Esophagus muscularis mucosa (tissue), 3 donors: ENCODE results near the gene EPAS1.

Experiments used
- CTCF ChIP-seq, 3 experiments: fragments of 200-600 bp in 2 of 3; fragments of 450-650 bp in 1 of 3; sonication (generic) in 2 of 3; IDR thresholded peaks; one replicate each; pipeline ENCODE4 v1.5.1; 2017 to 2019; ENCODE audit warnings: antibody characterized with exemption in 3 of 3, mild to moderate bottlenecking in 2 of 3, moderate library complexity in 1 of 3
- POLR2A ChIP-seq: fragments of 450-650 bp; IDR thresholded peaks from one replicate; pipeline ENCODE4 v1.6.1; 2017; ENCODE audit warnings: antibody characterized with exemption, moderate library complexity, mild to moderate bottlenecking, low read depth
- POLR2AphosphoS5 ChIP-seq, 2 donors: sonication (generic); formaldehyde crosslinking; IDR thresholded peaks; one replicate each; pipeline ENCODE4 v1.6.1; 2017; ENCODE audit warnings: antibody characterized with exemption in 2 of 2

DNA sequence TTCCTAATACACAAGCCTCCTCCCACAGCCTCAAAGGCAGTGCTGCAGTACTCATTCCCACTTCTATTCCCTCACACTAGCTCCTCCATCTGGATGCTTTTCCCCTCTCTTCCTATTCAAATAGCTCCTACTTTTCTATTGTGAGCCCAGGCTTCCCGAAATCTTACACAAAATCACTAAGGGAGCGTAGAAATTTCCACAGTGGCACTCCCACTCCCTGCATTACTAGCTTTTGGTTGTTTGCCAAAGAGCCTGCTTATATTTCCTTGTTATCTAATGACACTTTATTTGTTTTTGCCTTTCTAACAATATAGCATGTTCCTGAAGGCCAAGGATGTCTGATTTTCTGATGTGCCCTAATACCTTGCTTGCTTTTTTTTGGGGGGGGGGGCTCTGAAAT lies 10.9 kb downstream of the EPAS1 start:
- TF ChIP-seq CTCF (IDR thresholded peaks at IDR 0.05) (no peak), POLR2A (no peak), POLR2AphosphoS5 (IDR thresholded peaks at IDR 0.05) (no peak)
